ENCODE measurements around the gene BCAS3. TPM values are rescaled to one million over a fixed set of nuclear protein-coding genes. Genes with fewer than 3 reads are reported as not detected.
A peak's percentile ranks its signal among the peaks of the same experiment; 100 is the strongest.

Gene BCAS3
- total and polyA plus RNA-seq, 11 donors: 4.5 to 23.5 (median 17.9) TPM

DNA sequence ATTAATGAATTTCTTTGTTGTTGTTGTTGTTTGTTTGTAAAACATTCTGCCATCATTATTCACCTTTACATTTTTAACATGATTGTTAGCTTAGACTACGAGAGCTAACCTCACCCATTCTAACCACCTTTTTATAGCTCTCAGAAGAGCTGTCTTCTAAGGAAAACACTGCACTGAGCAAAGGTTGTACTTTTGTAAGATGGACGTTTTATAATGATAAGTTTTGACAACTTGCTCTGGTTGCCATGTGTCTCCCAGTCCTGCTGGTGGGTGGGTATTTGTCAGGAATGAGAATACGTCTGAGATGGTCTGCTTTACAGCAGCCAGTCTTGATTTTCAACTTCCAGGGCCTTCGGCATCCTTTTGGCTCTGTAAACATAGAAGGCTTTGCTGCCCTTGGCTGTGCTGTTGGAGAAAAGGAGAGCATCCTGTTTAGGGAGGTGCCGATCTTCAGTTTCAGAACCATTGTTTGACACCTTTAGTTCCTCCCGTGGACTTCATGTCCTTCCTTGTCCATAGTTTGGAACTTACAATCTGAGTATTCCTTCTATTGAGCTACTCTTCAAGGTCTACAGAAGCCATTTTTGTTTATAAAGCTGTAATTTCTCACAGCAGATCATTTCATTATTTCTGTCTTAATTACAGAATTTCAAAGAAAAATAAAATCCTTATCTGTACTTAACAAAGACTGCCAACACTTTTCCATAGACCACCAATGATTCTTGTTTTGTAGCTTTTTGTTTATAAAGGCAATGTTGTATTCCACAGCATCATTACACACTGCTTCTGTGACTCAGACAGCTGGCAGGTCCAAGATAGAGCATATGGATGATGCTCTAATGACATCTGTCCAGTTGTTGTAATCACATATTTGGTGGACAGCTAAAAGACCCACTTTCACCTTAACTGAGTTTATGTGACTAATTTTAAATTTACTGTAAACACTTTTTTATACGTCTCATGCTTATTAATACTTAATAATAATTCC is 451.9 kb downstream of the BCAS3 start:
- no peaks in the 10 kb centered on the region for H3K27me3 ChIP-seq
- H3K4me3 ChIP-seq: no peak overlapping the region
- TF ChIP-seq, protein P1, sequence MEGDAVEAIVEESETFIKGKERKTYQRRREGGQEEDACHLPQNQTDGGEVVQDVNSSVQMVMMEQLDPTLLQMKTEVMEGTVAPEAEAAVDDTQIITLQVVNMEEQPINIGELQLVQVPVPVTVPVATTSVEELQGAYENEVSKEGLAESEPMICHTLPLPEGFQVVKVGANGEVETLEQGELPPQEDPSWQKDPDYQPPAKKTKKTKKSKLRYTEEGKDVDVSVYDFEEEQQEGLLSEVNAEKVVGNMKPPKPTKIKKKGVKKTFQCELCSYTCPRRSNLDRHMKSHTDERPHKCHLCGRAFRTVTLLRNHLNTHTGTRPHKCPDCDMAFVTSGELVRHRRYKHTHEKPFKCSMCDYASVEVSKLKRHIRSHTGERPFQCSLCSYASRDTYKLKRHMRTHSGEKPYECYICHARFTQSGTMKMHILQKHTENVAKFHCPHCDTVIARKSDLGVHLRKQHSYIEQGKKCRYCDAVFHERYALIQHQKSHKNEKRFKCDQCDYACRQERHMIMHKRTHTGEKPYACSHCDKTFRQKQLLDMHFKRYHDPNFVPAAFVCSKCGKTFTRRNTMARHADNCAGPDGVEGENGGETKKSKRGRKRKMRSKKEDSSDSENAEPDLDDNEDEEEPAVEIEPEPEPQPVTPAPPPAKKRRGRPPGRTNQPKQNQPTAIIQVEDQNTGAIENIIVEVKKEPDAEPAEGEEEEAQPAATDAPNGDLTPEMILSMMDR (IDR thresholded peaks at IDR 0.05): no peak
- TF ChIP-seq POLR2A (IDR thresholded peaks at IDR 0.05): no peak
- 61 to 68% (median 62%) methylated on average over 7 of the region's 7 CpGs for WGBS, 4 donors
- intact Hi-C loops (cut with DNase I): loop anchor here in 4 of 10 donors (5.0 to 10.0 kb wide), 6 partner anchors 117 to 275 kb away; partner anchors contain the start of gene TBX2 (in 3 of the 4)
- peaks cover 0 to 33% (median 10%) of the 10 kb centered on the region in 12 donors for H3K4me1 ChIP-seq
- H3K9me3 ChIP-seq: no peaks in the 10 kb centered on the region
- H3K27ac ChIP-seq: peak overlapping the region in 11 of 12 donors; percentile 7 to 69 (median 55)
- no peaks in the 10 kb centered on the region for H3K36me3 ChIP-seq
- peak in 1 of 4 donors; percentile 37 for ATAC-seq
- no peak for DNase-seq

DNA sequence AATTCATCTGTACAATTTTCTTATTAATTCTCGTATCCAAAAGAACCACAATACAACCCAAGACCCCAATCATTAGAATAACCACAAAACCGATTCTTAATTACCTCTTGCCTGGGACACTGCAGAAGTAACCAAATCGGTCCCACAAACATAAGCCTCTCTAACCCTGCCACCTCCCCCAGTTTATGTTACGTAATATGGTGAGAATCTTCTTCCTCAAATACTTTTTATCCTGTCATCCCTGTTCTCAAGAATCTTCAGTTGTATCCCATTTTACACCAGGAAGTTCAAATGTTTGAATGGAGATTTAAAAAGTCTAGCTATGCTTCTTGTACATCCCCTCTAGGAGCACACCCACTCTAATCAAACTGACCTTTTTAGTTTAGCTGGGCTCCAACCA is 452.7 kb downstream of the BCAS3 start:
- ATAC-seq (no peak), DNase-seq (no peak)
- H3K27me3 ChIP-seq: no peaks in the 10 kb centered on the region
- peaks cover 0 to 33% (median 10%) of the 10 kb centered on the region in 12 donors for H3K4me1 ChIP-seq
- no peaks in the 10 kb centered on the region for H3K36me3 ChIP-seq
- 90 to 95% (median 92%) methylated on average over 4 of the region's 4 CpGs for WGBS, 4 donors
- H3K27ac ChIP-seq: peak overlapping the region in 2 of 12 donors; percentile 19 to 46
- TF ChIP-seq, protein P1 (IDR thresholded peaks at IDR 0.05): no peak
- no peak for TF ChIP-seq POLR2A (IDR thresholded peaks at IDR 0.05)
- intact Hi-C loops (cut with DNase I): loop anchor here in 4 of 10 donors (5.0 to 10.0 kb wide), 4 partner anchors 204 to 274 kb away; partner anchors contain the start of gene TBX2 (in 3 of the 4)
- H3K4me3 ChIP-seq: no peak overlapping the region
- H3K9me3 ChIP-seq: no peaks in the 10 kb centered on the region

DNA sequence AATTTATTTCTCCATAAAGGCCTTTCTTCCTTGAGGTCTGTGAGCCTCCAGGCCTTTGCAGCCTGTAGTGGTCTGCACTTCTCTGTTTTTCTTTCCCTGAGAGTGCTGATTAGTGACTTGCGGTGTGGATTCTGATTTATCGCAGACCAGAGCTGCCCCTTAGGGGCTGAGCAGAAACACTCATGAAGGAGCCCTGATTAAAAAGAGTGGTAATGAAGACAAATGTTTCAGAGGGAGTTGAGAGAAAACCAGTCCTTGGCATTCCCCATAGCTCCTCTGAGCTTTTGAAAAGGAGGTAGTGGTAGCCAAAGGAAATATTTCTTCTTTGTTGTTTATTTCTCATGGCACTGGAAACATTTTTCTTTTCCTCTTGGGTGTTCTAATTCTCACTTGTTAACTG is 453.9 kb downstream of the BCAS3 start:
- TF ChIP-seq, protein P1 (IDR thresholded peaks at IDR 0.05): no peak
- no peak for TF ChIP-seq POLR2A (IDR thresholded peaks at IDR 0.05)
- Histone ChIP-seq H3K27me3 (no peaks in the 10 kb centered on the region), H3K27ac (peak overlapping the region in 2 of 12 donors; percentile 19 to 21), H3K9me3 (no peaks in the 10 kb centered on the region), H3K36me3 (no peaks in the 10 kb centered on the region), H3K4me3 (no peak overlapping the region), H3K4me1 (peaks cover 0 to 32% (median 10%) of the 10 kb centered on the region in 12 donors)
- ATAC-seq (no peak), DNase-seq (no peak)
- intact Hi-C loops (cut with DNase I): loop anchor here in 4 of 10 donors (5.0 to 10.0 kb wide), 4 partner anchors 203 to 273 kb away; partner anchors contain the start of gene TBX2 (in 3 of the 4)
- WGBS, 4 donors: 64 to 76% (median 71%) methylated on average over 2 of the region's 2 CpGs

DNA sequence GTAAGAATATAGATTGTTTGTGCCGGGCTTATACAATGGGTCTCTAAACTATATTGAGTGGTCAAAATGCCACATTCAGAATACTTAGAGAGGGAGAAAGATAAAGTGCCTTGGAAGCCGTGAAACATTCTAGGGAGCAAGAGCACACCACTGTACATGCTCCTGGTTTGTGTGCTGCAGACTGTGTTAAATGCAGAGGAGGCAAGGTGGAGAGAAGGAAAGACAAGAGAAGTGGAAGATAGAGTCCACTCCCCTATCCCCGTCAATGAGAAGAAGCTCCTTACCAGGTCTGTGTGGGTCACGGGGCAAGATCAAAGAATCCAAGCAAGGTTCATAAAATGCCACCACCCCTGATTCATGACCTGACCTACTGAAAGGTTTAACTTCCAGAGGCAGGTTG is 454.9 kb downstream of the BCAS3 start:
- peak overlapping the region in 2 of 12 donors; percentile 19 to 25 for H3K27ac ChIP-seq
- intact Hi-C loops (cut with DNase I): loop anchor here in 4 of 10 donors (5.0 to 10.0 kb wide), 4 partner anchors 202 to 272 kb away; partner anchors contain the start of gene TBX2 (in 3 of the 4)
- TF ChIP-seq, protein P1 (IDR thresholded peaks at IDR 0.05): no peak
- no peak for TF ChIP-seq POLR2A (IDR thresholded peaks at IDR 0.05)

More for the DNA sequence above, 454.9 kb downstream of the BCAS3 start:
- Histone ChIP-seq H3K4me1 (peaks cover 0 to 25% (median 10%) of the 10 kb centered on the region in 12 donors), H3K36me3 (no peaks in the 10 kb centered on the region), H3K9me3 (no peaks in the 10 kb centered on the region), H3K4me3 (no peak overlapping the region), H3K27me3 (no peaks in the 10 kb centered on the region)
- DNase-seq (no peak), ATAC-seq (no peak)
- WGBS, 4 donors: 91 to 93% (median 91%) methylated on average over 4 of the region's 4 CpGs

Measured in heart left ventricle (tissue), 16 donors.